Neural cell (in vitro differentiated cells): ENCODE data around the gene PCDHB14. TPM values are rescaled to one million over a fixed set of nuclear protein-coding genes. Genes with fewer than 3 reads are reported as not detected.
A peak's percentile ranks its signal among the peaks of the same experiment; 100 is the strongest.
"Not testable (repeated sequence)": the region's sequence is repeated elsewhere in the genome, so short reads cannot be mapped to it uniquely, and the experiment has no call there.

Experiments
- H2AFZ ChIP-seq: fragments of 200-600, 300-800 bp; sonication (generic), shearing (Covaris generic); 2 replicates; pipeline ENCODE4 v1.6.0; 2014; ENCODE audit warnings: low read depth, mild to moderate bottlenecking, antibody characterized with exemption, low read length, moderate library complexity
- H3F3A ChIP-seq: fragments of 200-600 bp; shearing (Covaris generic); 2 replicates; pipeline ENCODE4 v1.6.1; 2016; ENCODE audit warnings: mild to moderate bottlenecking, moderate library complexity, mixed read lengths, antibody characterized with exemption, low read length; ENCODE audit not compliant: insufficient read depth, poor library complexity, severe bottlenecking
- H3K27ac ChIP-seq: fragments of 200-600, 300-800 bp; sonication (generic), shearing (Covaris generic); 2 replicates; pipeline ENCODE4 v1.5.1; 2014; ENCODE audit warnings: mild to moderate bottlenecking, low read length, moderate library complexity
- H3K27me3 ChIP-seq: fragments of 300-800, 200-600 bp; sonication (generic), shearing (Covaris generic); 2 replicates; pipeline ENCODE4 v1.6.0; 2014; ENCODE audit warnings: mild to moderate bottlenecking, low read depth, low read length, moderate library complexity; ENCODE audit not compliant: insufficient read depth
- H3K36me3 ChIP-seq: fragments of 300-800, 200-600 bp; sonication (generic), shearing (Covaris generic); 2 replicates; pipeline ENCODE4 v1.5.1; 2014; ENCODE audit warnings: mild to moderate bottlenecking, antibody characterized with exemption, low read length, moderate library complexity; ENCODE audit not compliant: insufficient read depth
- H3K4me2 ChIP-seq: fragments of 300-800, 200-600 bp; sonication (generic), shearing (Covaris generic); 2 replicates; pipeline ENCODE4 v1.6.0; 2014; ENCODE audit warnings: mild to moderate bottlenecking, low read length
- H3K4me3 ChIP-seq: fragments of 300-800, 200-600 bp; sonication (generic), shearing (Covaris generic); 2 replicates; pipeline ENCODE4 v1.5.1; 2014; ENCODE audit warnings: mild to moderate bottlenecking, low read length, moderate library complexity
- H3K79me2 ChIP-seq: fragments of 200-600 bp; shearing (Covaris generic); replicated peaks from 2 replicates; pipeline ENCODE4 v1.6.0; 2014; ENCODE audit warnings: mild to moderate bottlenecking, low read length, moderate library complexity; ENCODE audit not compliant: insufficient read depth
- H3K9ac ChIP-seq: fragments of 300-800, 200-600 bp; sonication (generic), shearing (Covaris generic); 2 replicates; pipeline ENCODE4 v1.6.1; 2016; ENCODE audit warnings: mild to moderate bottlenecking, low read length, mixed read lengths
- H3K9me2 ChIP-seq: fragments of 200-600 bp; shearing (Covaris generic); 2 replicates; pipeline ENCODE4 v1.6.1; 2016; ENCODE audit warnings: mild to moderate bottlenecking, low read length, mixed read lengths; ENCODE audit not compliant: insufficient read depth
- H3K9me3 ChIP-seq: fragments of 200-600, 300-800 bp; sonication (generic), shearing (Covaris generic); 2 replicates; pipeline ENCODE4 v1.6.1; 2016; ENCODE audit warnings: mild to moderate bottlenecking, mixed run types, low read length, moderate library complexity, mixed read lengths
- H4K20me1 ChIP-seq: fragments of 200-600 bp; shearing (Covaris generic); 2 replicates; pipeline ENCODE4 v1.6.1; 2016; ENCODE audit warnings: mild to moderate bottlenecking, mixed run types; ENCODE audit not compliant: insufficient read depth
- CTCF ChIP-seq: fragments of 450-650 bp; IDR thresholded peaks from 2 replicates; pipeline ENCODE4 v1.5.1; 2014; ENCODE audit warnings: antibody characterized with exemption, mild to moderate bottlenecking, moderate library complexity; ENCODE audit not compliant: poor library complexity, severe bottlenecking
- EP300 ChIP-seq: fragments of 450-650 bp; conservative IDR thresholded peaks from 2 replicates; pipeline ENCODE4 v1.6.1; 2014; ENCODE audit warnings: antibody characterized with exemption, mild to moderate bottlenecking, moderate library complexity; ENCODE audit not compliant: poor library complexity, severe bottlenecking
- EZH2 ChIP-seq: fragments of 200-600, 300-800 bp; shearing (Covaris generic), sonication (generic); IDR thresholded peaks from 2 replicates; pipeline ENCODE4 v1.6.1; 2014; ENCODE audit warnings: antibody characterized with exemption, low read length, borderline replicate concordance, mild to moderate bottlenecking; ENCODE audit not compliant: insufficient read depth, poor library complexity, severe bottlenecking
- MXI1 ChIP-seq: fragments of 450-650 bp; conservative IDR thresholded peaks from 2 replicates; pipeline ENCODE4 v1.6.1; 2014; ENCODE audit warnings: antibody characterized with exemption, mild to moderate bottlenecking; ENCODE audit not compliant: poor library complexity, severe bottlenecking
- POLR2AphosphoS5 ChIP-seq: IDR thresholded peaks from 2 replicates; pipeline ENCODE4 v1.6.1; 2012
- RAD21 ChIP-seq: fragments of 450-650 bp; conservative IDR thresholded peaks from 2 replicates; pipeline ENCODE4 v1.6.1; 2014; ENCODE audit warnings: antibody characterized with exemption, mild to moderate bottlenecking, moderate library complexity
- REST ChIP-seq: IDR thresholded peaks from 2 replicates; pipeline ENCODE4 v1.6.1; 2012; ENCODE audit warnings: borderline replicate concordance
- SMC3 ChIP-seq: fragments of 450-650 bp; conservative IDR thresholded peaks from 2 replicates; pipeline ENCODE4 v1.6.1; 2014; ENCODE audit warnings: antibody characterized with exemption, mild to moderate bottlenecking, moderate library complexity; ENCODE audit not compliant: poor library complexity
- TAF1 ChIP-seq: IDR thresholded peaks from 2 replicates; pipeline ENCODE4 v1.6.1; 2012; ENCODE audit warnings: low read depth
- polyA plus RNA-seq: library from polyadenylated mRNA; depleted of rRNA; stranded (reverse); fragments of >200 nt; gene quantifications from 2 replicates; pipeline ENCODE4 v1.2.3, GENCODE V29; 2014

Gene PCDHB14
- polyA plus RNA-seq, 1 donor from 2014 or later: 12.6 TPM

DNA sequence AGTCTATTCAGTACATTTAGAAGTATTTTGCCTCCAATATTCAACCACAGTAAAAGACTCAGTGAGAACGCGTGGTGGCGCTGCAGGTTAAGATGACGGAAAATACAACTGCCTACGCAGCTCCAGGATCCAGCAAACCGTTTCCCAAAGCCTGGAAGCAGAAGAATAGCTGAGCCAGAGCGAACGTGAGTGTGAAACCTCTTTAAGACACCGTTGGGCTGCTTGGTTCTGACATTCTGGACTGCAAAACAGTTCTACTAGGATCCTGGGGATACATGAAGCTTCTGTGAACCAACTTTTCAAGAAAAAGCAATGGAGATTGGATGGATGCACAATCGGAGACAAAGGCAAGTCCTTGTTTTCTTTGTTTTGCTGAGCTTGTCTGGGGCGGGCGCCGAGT, 40.9 kb upstream of the PCDHB14 start, which contains the start of gene PCDHB16:
PCDHB16 (plus strand) TSS at position 140 of the 400 bp plus-strand sequence; CDS start at position 313, 173 bp downstream.
- Histone ChIP-seq H3K27me3 (no peaks in the 10 kb centered on the region), H3K36me3 (no peaks in the 10 kb centered on the region), H4K20me1 (no peaks in the 10 kb centered on the region), H3K27ac (peak within 1 kb of the TSS; percentile 54), H3K9me2 (no peaks in the 10 kb centered on the region), H3K4me2 (no peak within 1 kb of the TSS), H3K4me3 (peak within 1 kb of the TSS; percentile 58), H3F3A (no peaks in the 10 kb centered on the region), H3K79me2 (no peaks in the 10 kb centered on the region), H3K9me3 (peaks cover 7% of the 10 kb centered on the region), H3K9ac (peak within 1 kb of the TSS; percentile 41), H2AFZ (no peak within 1 kb of the TSS)
- TF ChIP-seq RAD21 (peak; percentile 58), MXI1 (no peak), SMC3 (peak; percentile 47), REST (no peak), EZH2 (no peak), POLR2AphosphoS5 (peak; percentile 20), CTCF (peak; percentile 55), TAF1 (no peak), EP300 (no peak)

DNA sequence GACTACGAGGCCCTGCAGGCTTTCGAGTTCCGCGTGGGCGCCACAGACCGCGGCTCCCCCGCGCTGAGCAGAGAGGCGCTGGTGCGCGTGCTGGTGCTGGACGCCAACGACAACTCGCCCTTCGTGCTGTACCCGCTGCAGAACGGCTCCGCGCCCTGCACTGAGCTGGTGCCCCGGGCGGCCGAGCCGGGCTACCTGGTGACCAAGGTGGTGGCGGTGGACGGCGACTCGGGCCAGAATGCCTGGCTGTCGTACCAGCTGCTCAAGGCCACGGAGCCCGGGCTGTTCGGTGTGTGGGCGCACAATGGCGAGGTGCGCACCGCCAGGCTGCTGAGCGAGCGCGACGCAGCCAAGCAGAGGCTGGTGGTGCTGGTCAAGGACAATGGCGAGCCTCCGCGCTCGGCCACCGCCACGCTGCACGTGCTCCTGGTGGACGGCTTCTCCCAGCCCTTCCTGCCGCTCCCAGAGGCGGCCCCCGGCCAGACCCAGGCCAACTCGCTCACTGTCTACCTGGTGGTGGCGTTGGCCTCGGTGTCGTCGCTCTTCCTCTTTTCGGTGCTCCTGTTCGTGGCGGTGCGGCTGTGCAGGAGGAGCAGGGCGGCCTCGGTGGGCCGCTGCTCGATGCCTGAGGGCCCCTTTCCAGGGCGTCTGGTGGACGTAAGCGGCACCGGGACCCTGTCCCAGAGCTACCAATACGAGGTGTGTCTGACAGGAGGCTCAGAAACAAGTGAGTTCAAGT, 38.9 kb upstream of the PCDHB14 start:
- H3K9me3 ChIP-seq, H3K4me2 ChIP-seq, H3F3A ChIP-seq, H3K4me3 ChIP-seq, H3K79me2 ChIP-seq, H4K20me1 ChIP-seq, H3K9me2 ChIP-seq, H3K27me3 ChIP-seq, H3K9ac ChIP-seq, H3K36me3 ChIP-seq, H3K27ac ChIP-seq, H2AFZ ChIP-seq: not testable (repeated sequence)
